SK-N-MC (cell line): ENCODE data around the gene GABRB2.

Experiments used
- EZH2 ChIP-seq: fragments of 200-600 bp; sonication (generic); IDR thresholded peaks from one replicate; pipeline ENCODE4 v1.6.1; 2017; ENCODE audit warnings: antibody characterized with exemption
- POLR2AphosphoS5 ChIP-seq: IDR thresholded peaks from 2 replicates; pipeline ENCODE4 v1.6.1; 2012; ENCODE audit warnings: mild to moderate bottlenecking, low read depth, low read length, borderline replicate concordance

DNA sequence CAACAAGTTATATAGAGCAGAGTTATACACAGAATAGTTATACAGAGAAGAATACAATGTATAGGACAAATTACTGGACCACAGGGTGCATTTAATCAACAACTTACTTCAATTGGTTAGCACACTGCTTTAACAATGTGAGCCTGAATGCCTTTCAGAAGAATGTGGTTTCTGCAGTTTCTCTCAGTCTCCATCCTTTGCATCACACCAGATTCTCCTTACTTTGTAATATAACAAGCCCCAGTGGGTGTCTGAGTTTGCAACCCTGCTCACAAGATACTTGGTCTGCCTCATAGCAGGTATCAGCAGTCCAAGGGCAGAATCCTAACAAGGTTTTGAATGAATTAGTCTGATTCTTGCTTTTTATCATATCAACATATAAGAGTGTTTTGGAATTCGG is 114.6 kb downstream of the GABRB2 start:
- TF ChIP-seq EZH2, result no peak
- no peak for TF ChIP-seq POLR2AphosphoS5
